ENCODE data around the gene NFATC3. TPM values are rescaled to one million over a fixed set of nuclear protein-coding genes. Genes with fewer than 3 reads are reported as not detected.

Gene NFATC3
- total and polyA plus RNA-seq, 2 experiments from 2014 or later: 13.1 to 35.9 TPM

DNA sequence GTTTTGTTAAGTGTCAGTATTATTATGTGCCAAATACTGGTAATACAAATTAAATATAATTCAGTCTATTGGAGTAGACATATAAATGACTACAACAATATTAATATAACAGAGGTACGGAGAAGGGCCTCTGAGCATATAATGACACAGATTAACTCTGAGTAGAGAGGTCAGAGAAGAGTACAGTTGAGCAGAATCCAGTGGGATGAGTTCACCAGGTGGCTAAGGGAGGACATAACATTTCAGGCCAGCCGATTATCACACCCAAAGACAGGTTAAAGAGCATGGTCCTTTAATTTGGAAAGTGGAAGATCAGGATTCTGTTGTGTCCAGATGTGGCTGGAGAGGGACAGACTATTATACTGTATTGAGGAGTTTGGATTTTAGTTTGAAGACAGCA is 11.3 kb downstream of the NFATC3 start:
- peak overlapping the region; percentile 49 for H3K27ac ChIP-seq
- peaks cover 99% of the 10 kb centered on the region for H3K79me2 ChIP-seq
- TF ChIP-seq, protein P1, sequence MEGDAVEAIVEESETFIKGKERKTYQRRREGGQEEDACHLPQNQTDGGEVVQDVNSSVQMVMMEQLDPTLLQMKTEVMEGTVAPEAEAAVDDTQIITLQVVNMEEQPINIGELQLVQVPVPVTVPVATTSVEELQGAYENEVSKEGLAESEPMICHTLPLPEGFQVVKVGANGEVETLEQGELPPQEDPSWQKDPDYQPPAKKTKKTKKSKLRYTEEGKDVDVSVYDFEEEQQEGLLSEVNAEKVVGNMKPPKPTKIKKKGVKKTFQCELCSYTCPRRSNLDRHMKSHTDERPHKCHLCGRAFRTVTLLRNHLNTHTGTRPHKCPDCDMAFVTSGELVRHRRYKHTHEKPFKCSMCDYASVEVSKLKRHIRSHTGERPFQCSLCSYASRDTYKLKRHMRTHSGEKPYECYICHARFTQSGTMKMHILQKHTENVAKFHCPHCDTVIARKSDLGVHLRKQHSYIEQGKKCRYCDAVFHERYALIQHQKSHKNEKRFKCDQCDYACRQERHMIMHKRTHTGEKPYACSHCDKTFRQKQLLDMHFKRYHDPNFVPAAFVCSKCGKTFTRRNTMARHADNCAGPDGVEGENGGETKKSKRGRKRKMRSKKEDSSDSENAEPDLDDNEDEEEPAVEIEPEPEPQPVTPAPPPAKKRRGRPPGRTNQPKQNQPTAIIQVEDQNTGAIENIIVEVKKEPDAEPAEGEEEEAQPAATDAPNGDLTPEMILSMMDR (IDR thresholded peaks at IDR 0.05; ENCODE audit: poor library complexity): no peak
- TF ChIP-seq EZH2phosphoT487 (IDR thresholded peaks at IDR 0.05; ENCODE audit: low read depth, severe bottlenecking, unreplicated experiment) (no peak), EZH2 (IDR thresholded peaks at IDR 0.05; ENCODE audit: borderline replicate concordance) (no peak)
- 94% methylated on average over 2 of the region's 2 CpGs for WGBS (ENCODE audit: low lambda C conversion rate, missing lambda C conversion rate)
- H4K20me1 ChIP-seq (ENCODE audit: insufficient read depth, poor library complexity, severe bottlenecking): peaks cover 50% of the 10 kb centered on the region
- H2AFZ ChIP-seq: no peak overlapping the region
- H3K9me3 ChIP-seq (ENCODE audit: low read depth): no peaks in the 10 kb centered on the region
- H3K9me2 ChIP-seq (replicated peaks; ENCODE audit: insufficient read depth): no peaks in the 10 kb centered on the region
- H3K4me2 ChIP-seq: peak overlapping the region; percentile 23
- H3K27me3 ChIP-seq: no peaks in the 10 kb centered on the region
- no peak for DNase-seq (ENCODE audit: low spot score)
- H3K4me3 ChIP-seq: no peak overlapping the region
- peaks cover 5% of the 10 kb centered on the region for H3K4me1 ChIP-seq (ENCODE audit: insufficient read depth)
- no peaks in the 10 kb centered on the region for H3K36me3 ChIP-seq (replicated peaks; ENCODE audit: insufficient read depth, low read depth)

DNA sequence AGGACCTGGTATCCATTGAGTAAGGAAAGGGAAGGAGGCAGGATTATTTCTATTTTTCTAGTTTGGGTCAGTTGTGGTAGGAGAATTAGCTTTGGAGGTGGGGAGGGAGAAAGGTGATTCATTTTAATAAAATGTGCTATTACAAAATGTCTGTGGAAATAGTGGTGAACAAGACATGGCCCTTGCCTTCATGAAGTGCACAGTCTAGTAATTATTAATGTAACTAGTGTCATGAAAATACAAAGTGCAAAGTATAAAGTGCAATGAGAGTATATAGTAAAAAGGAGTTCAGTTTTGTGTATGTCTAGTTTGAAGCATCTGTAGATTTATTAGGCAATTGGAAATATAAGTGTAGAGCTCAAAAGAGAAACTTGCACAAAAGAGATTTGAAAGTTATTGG is 11.9 kb downstream of the NFATC3 start:
- Histone ChIP-seq H2AFZ (no peak overlapping the region), H3K79me2 (peaks cover 99% of the 10 kb centered on the region), H3K36me3 (replicated peaks; ENCODE audit: insufficient read depth, low read depth) (no peaks in the 10 kb centered on the region), H3K9me3 (ENCODE audit: low read depth) (no peaks in the 10 kb centered on the region), H3K4me1 (ENCODE audit: insufficient read depth) (no peaks in the 10 kb centered on the region), H3K27me3 (no peaks in the 10 kb centered on the region), H3K4me2 (peak overlapping the region; percentile 23), H3K4me3 (no peak overlapping the region), H4K20me1 (ENCODE audit: insufficient read depth, poor library complexity, severe bottlenecking) (peaks cover 48% of the 10 kb centered on the region), H3K27ac (peak overlapping the region; percentile 49), H3K9me2 (replicated peaks; ENCODE audit: insufficient read depth) (no peaks in the 10 kb centered on the region)
- DNase-seq (ENCODE audit: low spot score): no peak
- no peak for TF ChIP-seq EZH2 (IDR thresholded peaks at IDR 0.05; ENCODE audit: borderline replicate concordance)
- TF ChIP-seq EZH2phosphoT487 (IDR thresholded peaks at IDR 0.05; ENCODE audit: low read depth, severe bottlenecking, unreplicated experiment): no peak
- TF ChIP-seq, protein P1 (IDR thresholded peaks at IDR 0.05; ENCODE audit: poor library complexity): no peak

DNA sequence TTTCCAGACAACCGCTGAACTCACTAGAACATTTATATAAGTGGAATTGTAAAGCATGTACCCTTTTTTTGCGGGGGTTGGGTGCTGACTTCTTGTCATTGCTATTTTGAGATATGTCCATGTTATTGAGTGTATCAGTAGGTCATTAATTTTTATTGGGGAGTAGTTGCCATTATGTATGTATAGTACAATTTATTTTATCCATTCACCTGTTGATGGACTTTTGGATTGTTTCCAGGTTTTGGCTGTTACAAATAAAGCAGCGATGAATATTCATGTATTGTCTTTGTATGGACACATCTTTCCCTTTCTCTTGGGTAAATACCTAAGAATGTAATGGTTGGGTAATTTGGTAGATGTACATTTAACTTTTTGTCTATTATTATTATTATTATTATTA is 12.7 kb downstream of the NFATC3 start:
- no peak for DNase-seq (ENCODE audit: low spot score)
- TF ChIP-seq, protein P1 (IDR thresholded peaks at IDR 0.05; ENCODE audit: poor library complexity): no peak
- no peak for TF ChIP-seq EZH2phosphoT487 (IDR thresholded peaks at IDR 0.05; ENCODE audit: low read depth, severe bottlenecking, unreplicated experiment)
- no peak for TF ChIP-seq EZH2 (IDR thresholded peaks at IDR 0.05; ENCODE audit: borderline replicate concordance)
- Histone ChIP-seq H3K36me3 (replicated peaks; ENCODE audit: insufficient read depth, low read depth) (no peaks in the 10 kb centered on the region), H4K20me1 (ENCODE audit: insufficient read depth, poor library complexity, severe bottlenecking) (peaks cover 40% of the 10 kb centered on the region), H3K79me2 (peaks cover 99% of the 10 kb centered on the region), H3K4me1 (ENCODE audit: insufficient read depth) (no peaks in the 10 kb centered on the region), H3K4me3 (no peak overlapping the region), H2AFZ (no peak overlapping the region), H3K27ac (no peak overlapping the region), H3K27me3 (no peaks in the 10 kb centered on the region), H3K9me2 (replicated peaks; ENCODE audit: insufficient read depth) (no peaks in the 10 kb centered on the region), H3K9me3 (ENCODE audit: low read depth) (no peaks in the 10 kb centered on the region), H3K4me2 (no peak overlapping the region)
- WGBS (ENCODE audit: low lambda C conversion rate, missing lambda C conversion rate): 94% methylated on average over 3 of the region's 3 CpGs

DNA sequence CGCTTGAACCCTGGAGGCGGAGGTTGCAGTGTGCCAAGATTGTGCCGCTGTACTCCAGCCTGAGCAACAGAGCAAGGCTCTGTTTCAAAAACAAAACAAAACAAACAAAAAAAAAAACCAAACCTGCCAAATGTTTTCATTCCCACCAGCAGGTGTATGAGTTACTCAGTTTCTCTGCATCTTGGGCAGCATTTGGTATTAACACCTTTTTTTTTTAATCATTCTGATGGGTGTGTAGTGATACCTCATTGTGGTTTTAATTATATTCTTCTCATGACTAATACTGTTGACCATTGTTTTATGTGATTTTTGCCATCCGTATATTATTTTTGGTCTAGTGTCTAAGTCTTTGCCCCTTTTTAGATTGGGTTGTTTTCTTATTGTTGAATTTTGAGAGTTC is 15.3 kb downstream of the NFATC3 start:
- WGBS (ENCODE audit: low lambda C conversion rate, missing lambda C conversion rate): 98% methylated on average over 4 of the region's 4 CpGs
- Histone ChIP-seq H3K27ac (no peak overlapping the region), H3K4me3 (no peak overlapping the region), H3K4me1 (ENCODE audit: insufficient read depth) (no peaks in the 10 kb centered on the region), H3K4me2 (no peak overlapping the region), H3K9me3 (ENCODE audit: low read depth) (no peaks in the 10 kb centered on the region), H2AFZ (no peak overlapping the region), H3K27me3 (no peaks in the 10 kb centered on the region), H3K36me3 (replicated peaks; ENCODE audit: insufficient read depth, low read depth) (no peaks in the 10 kb centered on the region), H4K20me1 (ENCODE audit: insufficient read depth, poor library complexity, severe bottlenecking) (peaks cover 23% of the 10 kb centered on the region), H3K9me2 (replicated peaks; ENCODE audit: insufficient read depth) (no peaks in the 10 kb centered on the region), H3K79me2 (peaks cover 99% of the 10 kb centered on the region)
- no peak for DNase-seq (ENCODE audit: low spot score)
- TF ChIP-seq EZH2phosphoT487 (IDR thresholded peaks at IDR 0.05; ENCODE audit: low read depth, severe bottlenecking, unreplicated experiment) (no peak), EZH2 (IDR thresholded peaks at IDR 0.05; ENCODE audit: borderline replicate concordance) (no peak)
- TF ChIP-seq, protein P1 (IDR thresholded peaks at IDR 0.05; ENCODE audit: poor library complexity): no peak
